ENCODE data around the gene GLI3. TPM values are rescaled to one million over a fixed set of nuclear protein-coding genes. Genes with fewer than 3 reads are reported as not detected.

Gene GLI3
- total RNA-seq, 1 experiment from 2014 or later: 0.07 TPM

GRCh38 chr7:42012313-42012712 is 224.7 kb downstream of the GLI3 start:
- peaks cover 11% of the 10 kb centered on the region for H3K9me3 ChIP-seq (ENCODE audit: low read length)
- no peaks in the 10 kb centered on the region for H3K27me3 ChIP-seq (ENCODE audit: low read length)
- H3K9ac ChIP-seq (ENCODE audit: low read length): no peak overlapping the region
- no peak overlapping the region for H3K27ac ChIP-seq (ENCODE audit: low read length)
- no peaks in the 10 kb centered on the region for H4K20me1 ChIP-seq (ENCODE audit: insufficient read depth, low read depth, low read length)
- H2AFZ ChIP-seq (ENCODE audit: low read length): no peak overlapping the region
- DNase-seq: no peak
- H3K4me3 ChIP-seq (ENCODE audit: low read length): no peak overlapping the region
- no peaks in the 10 kb centered on the region for H3K79me2 ChIP-seq (ENCODE audit: low read length)
- H3K4me1 ChIP-seq (ENCODE audit: low read length): peaks cover 1% of the 10 kb centered on the region
- H3K9me2 ChIP-seq (replicated peaks; ENCODE audit: insufficient read depth, low read length): no peaks in the 10 kb centered on the region
- no peaks in the 10 kb centered on the region for H3K36me3 ChIP-seq (ENCODE audit: insufficient read depth, low read length)
- H3K4me2 ChIP-seq (ENCODE audit: low read depth, low read length, poor library complexity, severe bottlenecking): no peak overlapping the region

GRCh38 chr7:42011846-42012245 is 225.2 kb downstream of the GLI3 start:
- peaks cover 11% of the 10 kb centered on the region for H3K9me3 ChIP-seq (ENCODE audit: low read length)
- no peaks in the 10 kb centered on the region for H3K4me1 ChIP-seq (ENCODE audit: low read length)
- H3K9ac ChIP-seq (ENCODE audit: low read length): no peak overlapping the region
- no peaks in the 10 kb centered on the region for H4K20me1 ChIP-seq (ENCODE audit: insufficient read depth, low read depth, low read length)
- H3K79me2 ChIP-seq (ENCODE audit: low read length): no peaks in the 10 kb centered on the region
- no peak overlapping the region for H3K4me3 ChIP-seq (ENCODE audit: low read length)
- H3K4me2 ChIP-seq (ENCODE audit: low read depth, low read length, poor library complexity, severe bottlenecking): no peak overlapping the region
- no peak for DNase-seq
- H3K27ac ChIP-seq (ENCODE audit: low read length): no peak overlapping the region
- no peaks in the 10 kb centered on the region for H3K9me2 ChIP-seq (replicated peaks; ENCODE audit: insufficient read depth, low read length)
- no peaks in the 10 kb centered on the region for H3K36me3 ChIP-seq (ENCODE audit: insufficient read depth, low read length)
- no peaks in the 10 kb centered on the region for H3K27me3 ChIP-seq (ENCODE audit: low read length)
- no peak overlapping the region for H2AFZ ChIP-seq (ENCODE audit: low read length)

- Histone ChIP-seq H3K36me3 (ENCODE audit: insufficient read depth, low read length) (no peaks in the 10 kb centered on the region), H3K9ac (ENCODE audit: low read length) (no peak overlapping the region), H2AFZ (ENCODE audit: low read length) (no peak overlapping the region), H3K27me3 (ENCODE audit: low read length) (no peaks in the 10 kb centered on the region), H4K20me1 (ENCODE audit: insufficient read depth, low read depth, low read length) (no peaks in the 10 kb centered on the region), H3K79me2 (ENCODE audit: low read length) (no peaks in the 10 kb centered on the region), H3K4me3 (ENCODE audit: low read length) (no peak overlapping the region), H3K4me1 (ENCODE audit: low read length) (no peaks in the 10 kb centered on the region), H3K9me2 (replicated peaks; ENCODE audit: insufficient read depth, low read length) (no peaks in the 10 kb centered on the region), H3K27ac (ENCODE audit: low read length) (no peak overlapping the region), H3K9me3 (ENCODE audit: low read length) (peaks cover 11% of the 10 kb centered on the region), H3K4me2 (ENCODE audit: low read depth, low read length, poor library complexity, severe bottlenecking) (no peak overlapping the region)
- no peak for DNase-seq
Measured at GRCh38 chr7:42010751-42011150, 226.3 kb downstream of the GLI3 start.

- Histone ChIP-seq H3K4me1 (ENCODE audit: low read length) (no peaks in the 10 kb centered on the region), H3K4me2 (ENCODE audit: low read depth, low read length, poor library complexity, severe bottlenecking) (no peak overlapping the region), H3K27ac (ENCODE audit: low read length) (no peak overlapping the region), H3K4me3 (ENCODE audit: low read length) (no peak overlapping the region), H2AFZ (ENCODE audit: low read length) (no peak overlapping the region), H4K20me1 (ENCODE audit: insufficient read depth, low read depth, low read length) (no peaks in the 10 kb centered on the region), H3K9me3 (ENCODE audit: low read length) (no peaks in the 10 kb centered on the region), H3K9ac (ENCODE audit: low read length) (no peak overlapping the region), H3K9me2 (replicated peaks; ENCODE audit: insufficient read depth, low read length) (no peaks in the 10 kb centered on the region), H3K36me3 (ENCODE audit: insufficient read depth, low read length) (no peaks in the 10 kb centered on the region), H3K27me3 (ENCODE audit: low read length) (no peaks in the 10 kb centered on the region), H3K79me2 (ENCODE audit: low read length) (no peaks in the 10 kb centered on the region)
- DNase-seq: no peak
Measured at GRCh38 chr7:42006801-42007513, 230.1 kb downstream of the GLI3 start.

DNA sequence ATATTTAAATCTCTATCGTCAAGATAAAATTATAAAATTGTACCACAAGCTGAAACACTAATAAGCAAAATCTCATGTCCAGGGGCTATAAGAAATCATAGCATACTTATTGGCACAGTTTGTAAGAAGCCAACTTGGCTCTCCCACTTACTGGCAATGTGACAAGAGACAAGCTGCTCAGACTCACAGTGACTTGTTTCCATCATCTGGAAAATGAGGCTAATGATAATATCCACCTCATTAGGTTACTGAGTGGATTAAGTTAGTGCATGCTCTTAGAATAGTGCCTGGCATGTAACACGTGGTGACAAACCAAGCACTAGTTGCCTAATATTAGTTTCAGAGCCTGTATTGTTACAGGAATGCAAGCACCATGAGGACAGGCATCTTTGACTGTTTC is 234.4 kb downstream of the GLI3 start:
- Histone ChIP-seq H2AFZ (ENCODE audit: low read length) (no peak overlapping the region), H3K9me2 (replicated peaks; ENCODE audit: insufficient read depth, low read length) (no peaks in the 10 kb centered on the region), H3K36me3 (ENCODE audit: insufficient read depth, low read length) (no peaks in the 10 kb centered on the region), H3K4me2 (ENCODE audit: low read depth, low read length, poor library complexity, severe bottlenecking) (no peak overlapping the region), H3K9ac (ENCODE audit: low read length) (no peak overlapping the region), H3K9me3 (ENCODE audit: low read length) (no peaks in the 10 kb centered on the region), H3K4me1 (ENCODE audit: low read length) (no peaks in the 10 kb centered on the region), H4K20me1 (ENCODE audit: insufficient read depth, low read depth, low read length) (no peaks in the 10 kb centered on the region), H3K27ac (ENCODE audit: low read length) (no peak overlapping the region), H3K27me3 (ENCODE audit: low read length) (no peaks in the 10 kb centered on the region), H3K79me2 (ENCODE audit: low read length) (no peaks in the 10 kb centered on the region), H3K4me3 (ENCODE audit: low read length) (no peak overlapping the region)
- DNase-seq: no peak

DNA sequence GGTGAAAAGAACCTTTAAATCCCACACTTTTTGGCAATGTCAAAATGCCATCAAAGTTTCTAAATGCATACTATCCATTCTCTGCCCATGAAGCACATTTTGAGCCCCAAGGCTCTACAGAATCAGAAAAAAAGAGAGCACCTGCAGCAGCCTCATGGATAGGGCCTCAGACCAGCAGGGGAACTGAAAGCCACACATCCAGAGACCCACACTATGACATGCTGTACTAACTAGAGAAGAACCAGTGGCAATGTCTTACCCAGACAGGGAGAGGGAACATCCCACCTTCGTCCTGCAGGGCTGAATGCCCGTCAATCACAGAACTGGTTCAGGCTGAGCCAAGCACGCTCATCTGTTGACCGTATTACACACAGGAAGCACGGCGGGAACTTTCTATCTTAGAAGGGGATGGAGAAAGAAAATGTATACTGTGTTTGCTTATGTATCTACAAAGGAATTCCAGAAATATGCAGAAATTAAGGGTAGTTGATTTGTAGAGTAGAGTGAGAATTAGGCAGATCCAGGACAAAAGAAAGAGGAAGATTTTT is 237.2 kb downstream of the GLI3 start:
- Histone ChIP-seq H3K4me3 (ENCODE audit: low read length) (no peak overlapping the region), H3K9me2 (replicated peaks; ENCODE audit: insufficient read depth, low read length) (no peaks in the 10 kb centered on the region), H3K79me2 (ENCODE audit: low read length) (no peaks in the 10 kb centered on the region), H3K36me3 (ENCODE audit: insufficient read depth, low read length) (no peaks in the 10 kb centered on the region), H3K4me1 (ENCODE audit: low read length) (no peaks in the 10 kb centered on the region), H3K4me2 (ENCODE audit: low read depth, low read length, poor library complexity, severe bottlenecking) (no peak overlapping the region), H2AFZ (ENCODE audit: low read length) (no peak overlapping the region), H3K27me3 (ENCODE audit: low read length) (no peaks in the 10 kb centered on the region), H4K20me1 (ENCODE audit: insufficient read depth, low read depth, low read length) (no peaks in the 10 kb centered on the region), H3K27ac (ENCODE audit: low read length) (no peak overlapping the region), H3K9ac (ENCODE audit: low read length) (no peak overlapping the region), H3K9me3 (ENCODE audit: low read length) (no peaks in the 10 kb centered on the region)
- no peak for DNase-seq

DNA sequence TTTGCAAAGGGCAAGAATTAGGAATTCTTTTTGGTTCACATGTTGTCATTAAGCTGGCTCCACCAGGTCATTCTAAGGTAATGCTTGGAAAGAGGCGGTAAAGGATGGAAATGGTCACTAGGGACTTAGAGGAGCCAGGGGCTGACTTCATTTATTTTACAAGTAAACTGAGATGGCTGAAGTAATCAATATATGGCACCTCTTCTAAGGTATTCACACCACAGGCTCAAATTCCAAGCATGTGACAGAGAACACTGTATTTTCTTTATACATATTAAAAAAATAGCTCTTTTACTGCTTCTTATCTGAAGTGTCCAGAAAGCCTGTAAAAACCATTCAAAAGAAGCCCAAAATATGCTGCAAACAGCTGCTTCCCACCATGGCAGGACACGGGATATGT is 239.0 kb downstream of the GLI3 start:
- H3K9ac ChIP-seq (ENCODE audit: low read length): no peak overlapping the region
- no peaks in the 10 kb centered on the region for H4K20me1 ChIP-seq (ENCODE audit: insufficient read depth, low read depth, low read length)
- no peak for DNase-seq
- H3K9me2 ChIP-seq (replicated peaks; ENCODE audit: insufficient read depth, low read length): no peaks in the 10 kb centered on the region
- no peak overlapping the region for H3K4me3 ChIP-seq (ENCODE audit: low read length)
- no peaks in the 10 kb centered on the region for H3K36me3 ChIP-seq (ENCODE audit: insufficient read depth, low read length)
- H3K9me3 ChIP-seq (ENCODE audit: low read length): no peaks in the 10 kb centered on the region
- H3K27ac ChIP-seq (ENCODE audit: low read length): no peak overlapping the region
- no peak overlapping the region for H3K4me2 ChIP-seq (ENCODE audit: low read depth, low read length, poor library complexity, severe bottlenecking)
- no peaks in the 10 kb centered on the region for H3K4me1 ChIP-seq (ENCODE audit: low read length)
- H2AFZ ChIP-seq (ENCODE audit: low read length): no peak overlapping the region
- no peaks in the 10 kb centered on the region for H3K79me2 ChIP-seq (ENCODE audit: low read length)
- H3K27me3 ChIP-seq (ENCODE audit: low read length): no peaks in the 10 kb centered on the region

DNA sequence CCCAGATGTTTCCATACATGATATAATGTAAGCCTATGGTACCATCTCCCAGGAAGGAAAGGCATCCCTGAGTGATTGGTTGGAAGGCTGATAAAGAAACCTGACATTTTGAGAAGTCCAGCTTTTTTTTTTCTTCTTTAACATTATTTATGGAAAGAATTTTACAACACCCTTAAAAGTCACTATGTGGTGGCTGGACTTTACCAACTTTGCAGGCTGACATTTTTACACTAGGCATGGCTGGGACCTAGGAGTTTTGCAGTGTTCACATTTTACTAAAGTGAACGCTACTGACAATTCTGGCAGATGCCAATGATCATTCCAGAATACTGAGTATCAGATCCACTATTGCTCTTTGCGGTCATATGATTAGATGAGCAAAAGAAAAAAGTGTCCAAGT is 239.9 kb downstream of the GLI3 start:
- Histone ChIP-seq H3K9me3 (ENCODE audit: low read length) (no peaks in the 10 kb centered on the region), H3K9ac (ENCODE audit: low read length) (no peak overlapping the region), H3K4me2 (ENCODE audit: low read depth, low read length, poor library complexity, severe bottlenecking) (no peak overlapping the region), H3K36me3 (ENCODE audit: insufficient read depth, low read length) (no peaks in the 10 kb centered on the region), H3K79me2 (ENCODE audit: low read length) (no peaks in the 10 kb centered on the region), H3K27me3 (ENCODE audit: low read length) (no peaks in the 10 kb centered on the region), H4K20me1 (ENCODE audit: insufficient read depth, low read depth, low read length) (no peaks in the 10 kb centered on the region), H3K27ac (ENCODE audit: low read length) (no peak overlapping the region), H2AFZ (ENCODE audit: low read length) (no peak overlapping the region), H3K9me2 (replicated peaks; ENCODE audit: insufficient read depth, low read length) (no peaks in the 10 kb centered on the region), H3K4me1 (ENCODE audit: low read length) (no peaks in the 10 kb centered on the region), H3K4me3 (ENCODE audit: low read length) (no peak overlapping the region)
- no peak for DNase-seq
